Inflammatory macrophage treated with lipopolysaccharide for 4 hours (primary cell): ENCODE results near the gene IL1RAPL1.

ENCODE experiments used
- DNase-seq: peaks from one replicate; pipeline ENCODE4 v3.0.0-alpha.2; 2020

Gene IL1RAPL1

GRCh38 chrX:29834311-29834710, 1247.1 kb downstream of the IL1RAPL1 start:
- no peak for DNase-seq

DNA sequence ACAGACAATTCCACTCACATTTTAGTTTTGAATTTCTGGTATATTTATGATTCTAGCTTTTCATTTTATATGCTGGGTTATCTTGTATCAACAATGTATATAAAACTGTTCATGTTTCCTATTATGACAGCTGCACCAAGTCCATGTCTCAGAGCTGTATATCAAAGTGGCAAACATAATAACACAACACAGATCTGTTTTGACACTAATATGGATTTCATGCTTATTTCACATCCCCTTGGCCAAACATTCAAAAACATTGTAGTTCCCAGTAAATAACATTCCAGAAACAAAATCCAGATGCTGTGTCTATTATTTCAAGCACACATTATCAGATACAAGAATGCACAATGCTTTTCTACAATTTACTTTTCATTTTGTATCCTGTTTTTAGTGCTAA, 1247.5 kb downstream of the IL1RAPL1 start:
- no peak for DNase-seq

GRCh38 chrX:29841750-29842149, 1254.5 kb downstream of the IL1RAPL1 start:
- no peak for DNase-seq

DNA sequence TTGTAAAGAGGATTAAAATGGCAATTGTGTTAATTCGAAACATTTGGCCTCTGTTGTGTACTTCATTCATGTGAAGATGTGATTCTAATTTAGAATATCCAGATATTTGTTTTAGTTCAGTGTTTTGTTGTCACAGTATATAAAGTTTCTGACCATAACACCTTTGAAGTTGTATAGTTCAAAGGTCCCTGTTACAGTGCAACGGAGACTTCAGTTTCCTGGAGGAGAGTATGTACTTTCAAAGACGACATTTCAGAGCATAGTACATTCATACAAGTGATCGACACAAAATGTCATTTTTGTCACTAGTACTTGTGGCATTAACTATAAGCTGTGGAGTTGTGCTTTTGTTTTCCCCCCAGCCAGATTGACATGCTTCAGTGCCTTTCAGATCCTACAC, 1255.3 kb downstream of the IL1RAPL1 start:
- DNase-seq = no peak

GRCh38 chrX:29851857-29852605, 1264.8 kb downstream of the IL1RAPL1 start:
- no peak for DNase-seq

DNA sequence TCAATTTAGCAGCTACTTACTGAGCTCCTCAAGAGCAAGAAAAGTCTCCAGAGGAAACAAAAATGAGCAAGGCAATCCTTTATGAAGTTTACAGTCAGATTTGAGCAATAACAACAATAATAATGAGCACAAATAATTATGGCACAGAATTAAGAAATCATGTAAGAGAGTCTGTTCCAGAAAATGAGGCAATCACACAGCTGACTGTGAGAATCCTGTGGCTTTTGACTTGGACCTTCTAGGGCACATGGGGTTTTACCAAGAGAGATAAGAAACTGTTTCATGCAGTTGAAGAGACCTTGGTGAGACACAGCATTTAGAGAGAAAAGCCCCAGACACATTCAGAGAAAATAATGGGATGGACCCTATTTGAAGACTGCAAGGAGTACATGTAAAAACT, 1265.5 kb downstream of the IL1RAPL1 start:
- DNase-seq = no peak

- no peak for DNase-seq
Observed at GRCh38 chrX:29858714-29859113, 1271.5 kb downstream of the IL1RAPL1 start.

- DNase-seq = no peak
Observed at GRCh38 chrX:29862126-29862677, 1275.0 kb downstream of the IL1RAPL1 start.

GRCh38 chrX:29867971-29868370, 1280.7 kb downstream of the IL1RAPL1 start:
- DNase-seq = no peak

DNA sequence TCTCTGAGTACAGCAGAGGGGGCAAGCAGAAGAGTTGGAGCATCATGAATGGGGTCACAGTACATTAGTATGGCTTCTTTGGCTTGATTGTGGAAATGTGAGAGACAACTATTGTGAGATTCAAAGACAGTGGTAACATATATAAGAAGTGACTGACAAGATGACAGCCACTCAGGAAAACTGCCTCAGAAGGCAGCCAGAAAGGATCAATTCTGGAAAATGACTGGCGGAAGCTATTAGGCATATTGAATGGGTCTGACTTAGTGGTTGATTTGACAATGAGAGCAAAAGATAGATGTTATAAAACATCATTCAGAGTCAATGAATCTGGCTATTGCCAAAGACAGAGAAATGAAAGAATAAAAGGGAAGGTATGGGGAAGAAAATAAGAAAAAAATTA, 1282.6 kb downstream of the IL1RAPL1 start:
- DNase-seq = no peak

- no peak for DNase-seq
Observed at GRCh38 chrX:29870608-29871007, 1283.4 kb downstream of the IL1RAPL1 start.

DNA sequence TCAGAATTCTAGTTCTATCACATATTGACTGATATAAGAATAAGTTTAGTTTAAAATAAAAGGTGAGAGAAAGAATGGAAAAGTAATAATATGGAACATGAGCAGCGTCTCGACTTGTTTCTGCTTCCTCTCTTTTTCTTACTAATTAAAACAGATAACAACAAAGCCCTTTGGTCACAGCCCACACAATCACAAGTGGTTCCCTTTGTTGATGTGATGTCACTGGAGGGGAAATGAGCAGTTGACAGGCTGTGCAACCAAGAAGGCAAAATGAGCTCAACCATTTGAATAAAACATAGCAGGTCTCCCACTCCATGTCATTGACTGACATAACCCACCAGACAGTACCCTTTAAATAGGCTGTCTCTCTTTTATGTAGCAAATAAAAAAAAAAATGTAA, 1285.6 kb downstream of the IL1RAPL1 start:
- no peak for DNase-seq

GRCh38 chrX:29876733-29877132, 1289.5 kb downstream of the IL1RAPL1 start:
- no peak for DNase-seq

GRCh38 chrX:29880977-29881376, 1293.7 kb downstream of the IL1RAPL1 start:
- DNase-seq = no peak

GRCh38 chrX:29890004-29890403, 1302.8 kb downstream of the IL1RAPL1 start:
- no peak for DNase-seq

- no peak for DNase-seq
Observed at GRCh38 chrX:29890646-29891200, 1303.5 kb downstream of the IL1RAPL1 start.

- no peak for DNase-seq
Observed at GRCh38 chrX:29902004-29902403, 1314.8 kb downstream of the IL1RAPL1 start.

GRCh38 chrX:29903360-29903759, 1316.1 kb downstream of the IL1RAPL1 start:
- DNase-seq = no peak

- DNase-seq = no peak
Observed at GRCh38 chrX:29911673-29912072, 1324.4 kb downstream of the IL1RAPL1 start.

- DNase-seq = no peak
Observed at GRCh38 chrX:29913647-29914046, 1326.4 kb downstream of the IL1RAPL1 start.

- DNase-seq = no peak
Observed at GRCh38 chrX:29922607-29923006, 1335.4 kb downstream of the IL1RAPL1 start.

DNA sequence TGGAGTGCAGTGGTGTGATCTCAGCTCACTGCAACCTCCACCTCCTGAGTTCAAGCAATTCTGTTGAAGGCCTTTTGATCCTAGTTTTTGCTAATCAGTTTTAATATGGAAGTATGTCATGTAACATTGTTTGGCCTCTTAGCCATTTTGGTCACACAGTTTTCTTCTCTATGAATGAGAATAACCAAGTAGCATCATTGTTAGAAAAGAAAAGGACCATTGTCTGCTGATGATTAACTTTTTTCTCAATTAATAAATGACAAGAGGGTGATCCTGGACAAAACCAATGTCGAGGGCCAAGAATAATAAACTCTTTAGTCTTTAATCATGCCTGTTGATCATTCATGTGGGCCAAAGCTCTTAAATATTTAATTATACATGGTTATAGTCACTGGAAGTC, 1338.8 kb downstream of the IL1RAPL1 start:
- no peak for DNase-seq

DNA sequence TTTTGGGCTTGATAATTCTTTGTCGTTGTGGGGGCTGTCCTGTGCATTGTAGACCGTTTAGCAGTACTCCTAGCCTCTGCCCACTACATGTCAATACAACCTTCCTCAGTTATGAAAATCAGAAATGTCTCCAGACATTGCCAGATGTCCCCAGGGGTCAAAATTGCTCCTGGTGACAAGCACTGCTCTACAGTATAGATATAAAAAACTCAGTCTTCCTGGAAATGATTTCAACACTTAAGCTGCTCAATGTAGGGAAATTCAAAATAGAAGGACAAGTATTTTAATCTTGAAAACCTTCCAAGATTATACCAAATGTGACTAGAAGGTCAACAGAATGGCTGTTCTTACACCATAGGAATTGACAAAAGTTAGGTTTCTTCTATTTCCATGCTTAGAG, 1339.4 kb downstream of the IL1RAPL1 start:
- no peak for DNase-seq

- DNase-seq = no peak
Observed at GRCh38 chrX:29935455-29935854, 1348.2 kb downstream of the IL1RAPL1 start.

GRCh38 chrX:29940750-29941149, 1353.5 kb downstream of the IL1RAPL1 start:
- DNase-seq = no peak
